Lower leg skin (tissue), 3 donors: Measurements from ENCODE around the gene AP3M1.

Experiments
- POLR2A ChIP-seq, 2 donors: fragments of 450-650 bp; IDR thresholded peaks; one replicate each; pipeline ENCODE4 v1.6.1; 2016 to 2017; ENCODE audit warnings: antibody characterized with exemption in 2 of 2, mild to moderate bottlenecking in 1 of 2, moderate library complexity in 1 of 2
- TF ChIP-seq, protein P1 (sequence below), 3 donors: fragments of 450-650 bp; IDR thresholded peaks; one replicate each; pipeline ENCODE4 v1.5.1; 2016; ENCODE audit warnings: antibody characterized with exemption in 3 of 3, mild to moderate bottlenecking in 3 of 3, moderate library complexity in 2 of 3

DNA sequence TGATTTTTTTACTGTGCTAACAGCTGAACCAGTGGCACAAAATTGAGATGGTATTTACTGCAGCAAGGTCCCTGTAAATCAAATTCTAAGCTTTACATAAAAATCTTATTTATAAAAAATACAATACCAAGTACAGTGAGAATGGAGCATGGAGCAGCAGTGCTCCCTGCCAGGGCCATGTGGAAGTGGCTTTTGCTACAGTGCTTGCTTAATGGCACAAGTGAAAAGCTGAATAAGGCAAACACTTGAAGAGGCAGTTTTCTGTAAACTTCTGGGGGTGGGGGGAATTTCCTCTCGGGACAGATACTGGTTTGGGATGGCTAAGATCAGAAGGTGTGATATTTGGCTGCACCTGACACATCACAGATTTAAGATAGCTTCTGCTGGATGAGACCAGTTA is 27.5 kb downstream of the AP3M1 start:
- TF ChIP-seq, protein P1, sequence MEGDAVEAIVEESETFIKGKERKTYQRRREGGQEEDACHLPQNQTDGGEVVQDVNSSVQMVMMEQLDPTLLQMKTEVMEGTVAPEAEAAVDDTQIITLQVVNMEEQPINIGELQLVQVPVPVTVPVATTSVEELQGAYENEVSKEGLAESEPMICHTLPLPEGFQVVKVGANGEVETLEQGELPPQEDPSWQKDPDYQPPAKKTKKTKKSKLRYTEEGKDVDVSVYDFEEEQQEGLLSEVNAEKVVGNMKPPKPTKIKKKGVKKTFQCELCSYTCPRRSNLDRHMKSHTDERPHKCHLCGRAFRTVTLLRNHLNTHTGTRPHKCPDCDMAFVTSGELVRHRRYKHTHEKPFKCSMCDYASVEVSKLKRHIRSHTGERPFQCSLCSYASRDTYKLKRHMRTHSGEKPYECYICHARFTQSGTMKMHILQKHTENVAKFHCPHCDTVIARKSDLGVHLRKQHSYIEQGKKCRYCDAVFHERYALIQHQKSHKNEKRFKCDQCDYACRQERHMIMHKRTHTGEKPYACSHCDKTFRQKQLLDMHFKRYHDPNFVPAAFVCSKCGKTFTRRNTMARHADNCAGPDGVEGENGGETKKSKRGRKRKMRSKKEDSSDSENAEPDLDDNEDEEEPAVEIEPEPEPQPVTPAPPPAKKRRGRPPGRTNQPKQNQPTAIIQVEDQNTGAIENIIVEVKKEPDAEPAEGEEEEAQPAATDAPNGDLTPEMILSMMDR (IDR thresholded peaks at IDR 0.05) = no peak
- no peak for TF ChIP-seq POLR2A (IDR thresholded peaks at IDR 0.05)
